SK-N-SH (cell line): Measurements from ENCODE around the gene ATXN10. TPM values are rescaled to one million over a fixed set of nuclear protein-coding genes. Genes with fewer than 3 reads are reported as not detected.

Experiments
- CTCF ChIA-PET: fragments of 300-600, 350-600 bp; formaldehyde crosslinking; extraction: SDS; loops from one replicate; lab custom pipeline; 2021; lab: Yijun Ruan, JAX
- POLR2A ChIA-PET: fragments of 350-600 bp; sonication (Branson Sonifier 250); formaldehyde crosslinking; extraction: SDS; loops from one replicate; lab custom pipeline; 2020; ENCODE audit warnings: antibody characterized with exemption, inconsistent platforms; lab: Yijun Ruan, JAX
- DNase-seq: peaks from one replicate; pipeline ENCODE4 v3.0.0; 2012
- H2AFZ ChIP-seq: fragments of 200-600 bp; sonication (generic); 2 replicates; pipeline ENCODE4 v1.8.1; 2016; ENCODE audit warnings: antibody characterized with exemption, mild to moderate bottlenecking, low read depth
- H3F3A ChIP-seq: fragments of 200-600 bp; sonication (generic); replicated peaks from 2 replicates; pipeline ENCODE3; 2016; ENCODE audit warnings: antibody characterized with exemption, mild to moderate bottlenecking; ENCODE audit not compliant: insufficient read depth
- H3K27ac ChIP-seq, 2 experiments: fragments of 200-500 bp in 1 of 2; fragments of 200-600 bp in 1 of 2; sonication (Bioruptor generic) in 1 of 2; sonication (generic), shearing (Covaris generic) in 1 of 2; 2 replicates each; pipeline versions ENCODE4 v1.5.1 to v1.6.1; 2014 to 2016; ENCODE audit warnings: low read depth in 2 of 2, inconsistent platforms in 1 of 2, low read length in 1 of 2, mild to moderate bottlenecking in 1 of 2, mixed read lengths in 1 of 2
- H3K27me3 ChIP-seq: fragments of 200-600 bp; sonication (generic), shearing (Covaris generic); 2 replicates; pipeline ENCODE4 v1.6.1; 2016; ENCODE audit warnings: mixed run types; ENCODE audit not compliant: insufficient read depth
- H3K36me3 ChIP-seq, 2 experiments: fragments of 200-500 bp in 1 of 2; fragments of 200-600 bp in 1 of 2; sonication (Bioruptor generic) in 1 of 2; sonication (generic) in 1 of 2; replicated peaks in 1 of 2; 2 replicates each; pipeline versions ENCODE3 to v1.5.1; 2014 to 2016; ENCODE audit warnings: low read length in 1 of 2, mild to moderate bottlenecking in 1 of 2; ENCODE audit not compliant: insufficient read depth in 2 of 2, control insufficient read depth in 1 of 2
- H3K4me1 ChIP-seq, 2 experiments: fragments of 200-500 bp in 1 of 2; fragments of 200-600 bp in 1 of 2; sonication (Bioruptor generic) in 1 of 2; sonication (generic), shearing (Covaris generic) in 1 of 2; 2 replicates each; pipeline versions ENCODE4 v1.5.1 to v1.6.1; 2014 to 2016; ENCODE audit warnings: low read depth in 1 of 2, low read length in 1 of 2, mixed run types in 1 of 2; ENCODE audit not compliant: insufficient read depth in 2 of 2, control insufficient read depth in 1 of 2
- H3K4me2 ChIP-seq: fragments of 200-600 bp; sonication (generic), shearing (Covaris generic); 2 replicates; pipeline ENCODE4 v1.6.1; 2017; ENCODE audit warnings: mixed run types
- H3K4me3 ChIP-seq, 2 experiments: fragments of 200-500 bp in 1 of 2; fragments of 200-600 bp in 1 of 2; sonication (Bioruptor generic) in 1 of 2; sonication (generic), shearing (Covaris generic) in 1 of 2; 2 replicates each; pipeline versions ENCODE4 v1.5.1 to v1.8.1; 2014 to 2016; ENCODE audit warnings: low read depth in 2 of 2, inconsistent platforms in 1 of 2, low read length in 1 of 2, mild to moderate bottlenecking in 1 of 2, mixed read lengths in 1 of 2, moderate library complexity in 1 of 2
- H3K79me2 ChIP-seq: fragments of 200-600 bp; sonication (generic); 2 replicates; pipeline ENCODE4 v1.8.1; 2017; ENCODE audit warnings: mild to moderate bottlenecking; ENCODE audit not compliant: insufficient read depth
- H3K9ac ChIP-seq: fragments of 200-600 bp; sonication (generic); 2 replicates; pipeline ENCODE4 v1.6.1; 2017; ENCODE audit warnings: mixed run types
- H3K9me2 ChIP-seq: fragments of 200-600 bp; sonication (generic); 2 replicates; pipeline ENCODE4 v1.6.1; 2017; ENCODE audit warnings: mixed run types
- H3K9me3 ChIP-seq: fragments of 200-600 bp; sonication (generic); 2 replicates; pipeline ENCODE4 v1.6.1; 2017; ENCODE audit warnings: mixed run types, mild to moderate bottlenecking, moderate library complexity
- H4K20me1 ChIP-seq: fragments of 200-600 bp; sonication (generic); 2 replicates; pipeline ENCODE4 v1.6.1; 2017; ENCODE audit warnings: mild to moderate bottlenecking, mixed run types; ENCODE audit not compliant: insufficient read depth
- CHD2 ChIP-seq: fragments of 150-350 bp; IDR thresholded peaks from 2 replicates; pipeline ENCODE4 v1.6.1; 2018; ENCODE audit warnings: low read length; ENCODE audit not compliant: partially characterized antibody
- ELF1 ChIP-seq: IDR thresholded peaks from 2 replicates; pipeline ENCODE4 v1.4.0; 2012
- EP300 ChIP-seq, 2 experiments: IDR thresholded peaks; 2 replicates each; pipeline versions ENCODE4 v1.4.0 to v1.6.1; 2012; ENCODE audit warnings: borderline replicate concordance in 1 of 2, low read depth in 1 of 2, low read length in 1 of 2
- FOXJ3 ChIP-seq: sonication (generic); formaldehyde crosslinking; IDR thresholded peaks from 2 replicates; pipeline ENCODE4 v1.5.1; 2020; ENCODE audit warnings: mild to moderate bottlenecking, missing genetic modification reagents
- GABPA ChIP-seq: IDR thresholded peaks from 2 replicates; pipeline ENCODE4 v1.4.0; 2012; ENCODE audit warnings: low read depth, mild to moderate bottlenecking
- IRF3 ChIP-seq: fragments of 150-350 bp; IDR thresholded peaks from 2 replicates; pipeline ENCODE4 v1.6.1; 2016; ENCODE audit warnings: mild to moderate bottlenecking, low read depth, low read length
- JUND ChIP-seq: IDR thresholded peaks from 2 replicates; pipeline ENCODE4 v1.4.0; 2012
- MAX ChIP-seq: IDR thresholded peaks from 2 replicates; pipeline ENCODE4 v1.4.0; 2012; ENCODE audit warnings: low read depth
- MEF2A ChIP-seq: IDR thresholded peaks from 2 replicates; pipeline ENCODE4 v1.4.0; 2012; ENCODE audit warnings: low read depth, borderline replicate concordance
- NRF1 ChIP-seq: IDR thresholded peaks from 2 replicates; pipeline ENCODE4 v1.6.1; 2012; ENCODE audit warnings: low read depth, mild to moderate bottlenecking, low read length
- POLR2AphosphoS5 ChIP-seq: IDR thresholded peaks from 2 replicates; pipeline ENCODE4 v1.6.1; 2012; ENCODE audit warnings: low read depth, low read length
- RCOR1 ChIP-seq: fragments of 150-350 bp; IDR thresholded peaks from 2 replicates; pipeline ENCODE4 v1.6.1; 2017; ENCODE audit warnings: antibody characterized with exemption, low read length
- REST ChIP-seq: IDR thresholded peaks from 2 replicates; pipeline ENCODE4 v1.6.1; 2012; ENCODE audit warnings: mild to moderate bottlenecking, low read depth, low read length, moderate library complexity
- USF2 ChIP-seq: fragments of 150-350 bp; IDR thresholded peaks from 2 replicates; pipeline ENCODE4 v1.6.1; 2017; ENCODE audit warnings: antibody characterized with exemption, low read length, low read depth, borderline replicate concordance
- YY1 ChIP-seq: IDR thresholded peaks from 2 replicates; pipeline ENCODE4 v1.4.0; 2012; ENCODE audit warnings: low read depth, mild to moderate bottlenecking
- ZBTB33 ChIP-seq: IDR thresholded peaks from 2 replicates; pipeline ENCODE4 v1.4.0; 2012; ENCODE audit warnings: low read depth, borderline replicate concordance
- WGBS: methylation state at CpG from one replicate; pipeline ENCODE4 v1.1.6; 2017; ENCODE audit warnings: low lambda C conversion rate; 5-methylcytosine and 5-hydroxymethylcytosine counted together
- polyA plus RNA-seq, 3 experiments: library from polyadenylated mRNA; depleted of rRNA; stranded (reverse); fragments of >200 nt; gene quantifications; 2 replicates each; pipeline ENCODE4 v1.2.3, GENCODE V29; 2012

The ATXN10 gene
- polyA plus RNA-seq, 1 of the 3 experiments (the other 2 are of a cell fraction), result 202 TPM

- peaks cover 31% of the 10 kb centered on the region for H3F3A ChIP-seq
- peaks cover 24 to 25% of the 10 kb centered on the region in 2 experiments; a peak in 3 of 4 replicates for H3K4me1 ChIP-seq
- H3K27ac ChIP-seq, result peak overlapping the region; percentile 73 to 95
- H3K79me2 ChIP-seq, result peaks cover 66% of the 10 kb centered on the region
- no peaks in the 10 kb centered on the region for H3K27me3 ChIP-seq
- peak overlapping the region; percentile 79 to 93 for H3K4me3 ChIP-seq
- H2AFZ ChIP-seq, result no peak overlapping the region
- H3K9me3 ChIP-seq, result no peaks in the 10 kb centered on the region
- ChIA-PET CTCF (interaction anchor here (0.8 to 1.4 kb wide), 3 partner anchors 17 to 191 kb away, joined by 3 read pairs; no protein-coding TSS in a partner anchor), POLR2A (no interaction called here)
- DNase-seq, result no peak
- 9% methylated on average over 13 of the region's 14 CpGs for WGBS
- H4K20me1 ChIP-seq, result peaks cover 48% of the 10 kb centered on the region
- H3K9me2 ChIP-seq, result no peaks in the 10 kb centered on the region
- peaks cover 6 to 10% of the 10 kb centered on the region in 2 experiments for H3K36me3 ChIP-seq
- TF ChIP-seq JUND (no peak), GABPA (no peak), MEF2A (no peak), MAX (no peak), ZBTB33 (no peak), CHD2 (no peak), FOXJ3 (no peak), RCOR1 (no peak), ELF1 (no peak), IRF3 (no peak)
- H3K9ac ChIP-seq, result peak overlapping the region; percentile 93
- peak overlapping the region; percentile 95 for H3K4me2 ChIP-seq
Measured at GRCh38 chr22:45672564-45673481, 1.2 kb downstream of the ATXN10 start.

GRCh38 chr22:45673482-45674175 lies 2.0 kb downstream of the ATXN10 start:
- no peaks in the 10 kb centered on the region for H3K9me3 ChIP-seq
- H3K79me2 ChIP-seq, result peaks cover 74% of the 10 kb centered on the region
- ChIA-PET CTCF (interaction anchor here (0.7 to 1.4 kb wide), 5 partner anchors 15 to 443 kb away, joined by 3 read pairs; no protein-coding TSS in a partner anchor), POLR2A (no interaction called here)
- peaks cover 49% of the 10 kb centered on the region for H4K20me1 ChIP-seq
- no peak overlapping the region for H2AFZ ChIP-seq
- H3K4me1 ChIP-seq, result peaks cover 25 to 31% of the 10 kb centered on the region in 2 experiments; a peak in 3 of 4 replicates
- peak overlapping the region; percentile 95 for H3K4me2 ChIP-seq
- no peaks in the 10 kb centered on the region for H3K27me3 ChIP-seq
- WGBS, result 76% methylated on average over 10 of the region's 10 CpGs
- no peak for DNase-seq
- H3K27ac ChIP-seq, result peak overlapping the region in 1 of 2 experiments; percentile 14; a peak in 1 of 4 replicates
- peaks cover 6 to 10% of the 10 kb centered on the region in 2 experiments for H3K36me3 ChIP-seq
- 0 out of 2 replicates have a peak overlapping the region, but pooled peaks have one; percentile 93 for H3K9ac ChIP-seq
- H3F3A ChIP-seq, result peaks cover 39% of the 10 kb centered on the region
- H3K9me2 ChIP-seq, result no peaks in the 10 kb centered on the region
- H3K4me3 ChIP-seq, result peak overlapping the region; percentile 79 to 93
- no peak for TF ChIP-seq USF2
- TF ChIP-seq MEF2A, result no peak
- no peak for TF ChIP-seq NRF1
- TF ChIP-seq YY1, result no peak
- TF ChIP-seq REST, result no peak
- no peak for TF ChIP-seq MAX
- TF ChIP-seq POLR2AphosphoS5, result no peak
- no peak for TF ChIP-seq EP300 (IDR thresholded peaks at IDR 0.05; ENCODE audit: borderline replicate concordance in 1 of 2, low read depth in 1 of 2, low read length in 1 of 2)
